CD14-positive monocyte (primary cell): ENCODE results near the gene DUOXA2. TPM values are rescaled to one million over a fixed set of nuclear protein-coding genes. Genes with fewer than 3 reads are reported as not detected.
A peak's percentile ranks its signal among the peaks of the same experiment; 100 is the strongest.

ENCODE experiments used
- DNase-seq, 3 donors: peaks; one replicate each; pipeline ENCODE4 v3.0.0-alpha.2; 2011 to 2022
- H2AFZ ChIP-seq: 2 replicates; pipeline ENCODE4 v1.6.0; 2012; ENCODE audit warnings: mild to moderate bottlenecking, low read depth, low read length, inconsistent platforms; ENCODE audit not compliant: insufficient read depth, poor library complexity, severe bottlenecking
- H3K27ac ChIP-seq, 2 donors: 1 replicate in 1 of 2; 2 replicates in 1 of 2; pipeline ENCODE4 v1.5.1; 2012 to 2013; ENCODE audit warnings: low read length in 2 of 2, control low read depth in 1 of 2, inconsistent platforms in 1 of 2, low read depth in 1 of 2, mild to moderate bottlenecking in 1 of 2
- H3K27me3 ChIP-seq, 2 donors: one replicate each; pipeline versions ENCODE4 v1.6.0 to v1.6.1; 2011 to 2013; ENCODE audit warnings: low read length in 2 of 2; ENCODE audit not compliant: control insufficient read depth in 2 of 2, insufficient read depth in 2 of 2
- H3K36me3 ChIP-seq, 2 donors: replicated peaks in 1 of 2; 1 replicate in 1 of 2; 2 replicates in 1 of 2; pipeline versions ENCODE4 v1.5.1 to v1.6.1; 2012 to 2013; ENCODE audit warnings: low read length in 2 of 2, control low read depth in 1 of 2, inconsistent platforms in 1 of 2, mild to moderate bottlenecking in 1 of 2; ENCODE audit not compliant: insufficient read depth in 2 of 2, control insufficient read depth in 1 of 2
- H3K4me1 ChIP-seq, 2 donors: 1 replicate in 1 of 2; 2 replicates in 1 of 2; pipeline versions ENCODE4 v1.5.1 to v1.6.1; 2012 to 2013; ENCODE audit warnings: low read length in 2 of 2, control low read depth in 1 of 2, inconsistent platforms in 1 of 2, mild to moderate bottlenecking in 1 of 2, moderate library complexity in 1 of 2; ENCODE audit not compliant: insufficient read depth in 2 of 2, control insufficient read depth in 1 of 2
- H3K4me2 ChIP-seq: replicated peaks from 2 replicates; pipeline ENCODE3; 2012; ENCODE audit warnings: low read length, moderate library complexity, mild to moderate bottlenecking; ENCODE audit not compliant: poor library complexity, severe bottlenecking; ENCODE audit errors: extremely low read depth
- H3K4me3 ChIP-seq, 3 experiments: fragments of 200-600 bp in 1 of 3; sonication (generic) in 1 of 3; replicated peaks in 1 of 3; 1 replicate in 2 of 3; 2 replicates in 1 of 3; pipeline ENCODE4 v1.5.1; 2011 to 2013; ENCODE audit warnings: low read length in 3 of 3, mild to moderate bottlenecking in 3 of 3, control low read depth in 2 of 3, low read depth in 2 of 3, inconsistent platforms in 1 of 3, moderate library complexity in 1 of 3
- H3K79me2 ChIP-seq: 2 replicates; pipeline ENCODE4 v1.6.0; 2012; ENCODE audit warnings: mild to moderate bottlenecking, control low read depth, inconsistent platforms, low read length, moderate library complexity; ENCODE audit not compliant: insufficient read depth
- H3K9ac ChIP-seq: 2 replicates; pipeline ENCODE4 v1.6.0; 2017; ENCODE audit warnings: low read length, mild to moderate bottlenecking; ENCODE audit not compliant: insufficient read depth, poor library complexity, severe bottlenecking
- H3K9me3 ChIP-seq, 2 donors: replicated peaks in 1 of 2; 1 replicate in 1 of 2; 2 replicates in 1 of 2; pipeline versions ENCODE4 v1.5.1 to v1.6.1; 2012 to 2013; ENCODE audit warnings: low read length in 2 of 2, control low read depth in 1 of 2; ENCODE audit not compliant: control insufficient read depth in 1 of 2, insufficient read depth in 1 of 2
- H4K20me1 ChIP-seq: 2 replicates; pipeline ENCODE4 v1.6.0; 2012; ENCODE audit warnings: mild to moderate bottlenecking, low read length, control low read depth, moderate library complexity; ENCODE audit not compliant: insufficient read depth
- H3K27ac Mint-ChIP-seq, 7 donors: one replicate each; pipeline ENCODE4 v1.8.0; 2020; ENCODE audit warnings: mild to moderate bottlenecking in 7 of 7, mixed read lengths in 7 of 7, moderate library complexity in 6 of 7, inconsistent platforms in 2 of 7
- H3K27me3 Mint-ChIP-seq, 3 donors: one replicate each; pipeline ENCODE4 v1.8.0; 2021 to 2022; ENCODE audit warnings: low read depth in 3 of 3, mild to moderate bottlenecking in 3 of 3, mixed read lengths in 3 of 3, moderate library complexity in 3 of 3, inconsistent platforms in 1 of 3
- H3K36me3 Mint-ChIP-seq, 2 donors: one replicate each; pipeline ENCODE4 v1.8.0; 2020; ENCODE audit warnings: mixed read lengths in 2 of 2, inconsistent platforms in 1 of 2, mild to moderate bottlenecking in 1 of 2
- H3K4me1 Mint-ChIP-seq: one replicate; pipeline ENCODE4 v1.8.0; 2020; ENCODE audit warnings: mild to moderate bottlenecking, mixed read lengths
- H3K4me3 Mint-ChIP-seq, 2 donors: one replicate each; pipeline ENCODE4 v1.8.0; 2020; ENCODE audit warnings: mild to moderate bottlenecking in 2 of 2, mixed read lengths in 2 of 2, moderate library complexity in 1 of 2
- H3K9me3 Mint-ChIP-seq, 7 donors: one replicate each; pipeline ENCODE4 v1.8.0; 2020 to 2022; ENCODE audit warnings: mixed read lengths in 7 of 7, mild to moderate bottlenecking in 6 of 7, moderate library complexity in 6 of 7, inconsistent platforms in 2 of 7
- CTCF ChIP-seq: fragments of 200-600 bp; IDR thresholded peaks from one replicate; pipeline ENCODE4 v1.8.0; 2022; ENCODE audit warnings: antibody characterized with exemption, mild to moderate bottlenecking
- WGBS: methylation state at CpG from one replicate; pipeline ENCODE4 v1.1.5; 2013; ENCODE audit warnings: missing lambda C conversion rate; ENCODE audit not compliant: insufficient coverage; 5-methylcytosine and 5-hydroxymethylcytosine counted together
- intact Hi-C, 2 donors: fragments of 100-400 bp; cut with micrococcal nuclease; formaldehyde crosslinking; loops; one replicate each; pipeline versions ENCODE4 v1.15.0 to v1.15.1; 2023
- polyA plus RNA-seq, 3 donors: library from polyadenylated mRNA; depleted of rRNA in 1 of 3; unstranded in 2 of 3; stranded (reverse) in 1 of 3; fragments of 300-500 nt in 2 of 3; fragments of >200 nt in 1 of 3; fragmentation: Illumina TruSeq in 2 of 3; gene quantifications; 1 replicate in 2 of 3; 2 replicates in 1 of 3; pipeline ENCODE4 v1.2.3, GENCODE V29; 2012 to 2021

The DUOXA2 gene
- polyA plus RNA-seq, 3 donors: not detected

- Histone ChIP-seq H2AFZ (no peak overlapping the region), H3K9me3 (peaks cover 0 to 16% of the 10 kb centered on the region in 2 donors), H3K9ac (no peak overlapping the region), H4K20me1 (no peaks in the 10 kb centered on the region), H3K36me3 (no peaks in the 10 kb centered on the region), H3K4me2 (no peak overlapping the region), H3K4me1 (peaks cover 14 to 24% of the 10 kb centered on the region in 2 donors), H3K79me2 (no peaks in the 10 kb centered on the region), H3K27me3 (peaks cover 24 to 34% of the 10 kb centered on the region in 2 donors), H3K4me3 (no peak overlapping the region), H3K27ac (no peak overlapping the region)
- no peak for DNase-seq
- Mint-ChIP-seq H3K9me3 (peaks cover 0 to 12% (median 7%) of the 10 kb centered on the region in 7 donors), H3K4me1 (peaks cover 25% of the 10 kb centered on the region), H3K36me3 (peaks cover 0 to 7% of the 10 kb centered on the region in 2 donors), H3K4me3 (peak overlapping the region in 1 of 2 donors; percentile 10), H3K27me3 (peaks cover 39 to 59% (median 52%) of the 10 kb centered on the region in 3 donors), H3K27ac (no peak overlapping the region)
- TF ChIP-seq CTCF: no peak
- WGBS: no CpG with 5 or more reads among the region's 3 CpGs
- intact Hi-C loops: loop anchor here in 1 of 2 donors (5.0 kb wide), 1 partner anchor 86 kb away; no protein-coding TSS in a partner anchor
Observed at GRCh38 chr15:45121020-45121419, 6.9 kb downstream of the DUOXA2 start.

- Mint-ChIP-seq H3K4me3 (peak overlapping the region in 1 of 2 donors; percentile 59), H3K36me3 (peaks cover 0 to 7% of the 10 kb centered on the region in 2 donors), H3K9me3 (peaks cover 0 to 12% (median 6%) of the 10 kb centered on the region in 7 donors), H3K4me1 (peaks cover 20% of the 10 kb centered on the region), H3K27ac (peak overlapping the region in 1 of 7 donors; percentile 34), H3K27me3 (peaks cover 35 to 55% (median 44%) of the 10 kb centered on the region in 3 donors)
- H3K9me3 ChIP-seq: peaks cover 0 to 9% of the 10 kb centered on the region in 2 donors
- WGBS: 50% methylated on average over 4 of the region's 9 CpGs
- DNase-seq: peak; percentile 11 to 63 (median 30)
- H3K4me3 ChIP-seq: no peak overlapping the region
- H3K27me3 ChIP-seq: peaks cover 21 to 28% of the 10 kb centered on the region in 2 donors
- H3K79me2 ChIP-seq: no peaks in the 10 kb centered on the region
- peaks cover 8 to 16% of the 10 kb centered on the region in 2 donors for H3K4me1 ChIP-seq
- no peak overlapping the region for H3K27ac ChIP-seq
- H2AFZ ChIP-seq: no peak overlapping the region
- no peak for TF ChIP-seq CTCF
- intact Hi-C loops: loop anchor here in 1 of 2 donors (5.0 kb wide), 1 partner anchor 85 kb away; no protein-coding TSS in a partner anchor
- H3K4me2 ChIP-seq: no peak overlapping the region
- no peaks in the 10 kb centered on the region for H3K36me3 ChIP-seq
- no peak overlapping the region for H3K9ac ChIP-seq
- H4K20me1 ChIP-seq: no peaks in the 10 kb centered on the region
Observed at GRCh38 chr15:45121706-45122417, 7.7 kb downstream of the DUOXA2 start.
